ENCODE measurements around the gene ZNF664.

Gene ZNF664

DNA sequence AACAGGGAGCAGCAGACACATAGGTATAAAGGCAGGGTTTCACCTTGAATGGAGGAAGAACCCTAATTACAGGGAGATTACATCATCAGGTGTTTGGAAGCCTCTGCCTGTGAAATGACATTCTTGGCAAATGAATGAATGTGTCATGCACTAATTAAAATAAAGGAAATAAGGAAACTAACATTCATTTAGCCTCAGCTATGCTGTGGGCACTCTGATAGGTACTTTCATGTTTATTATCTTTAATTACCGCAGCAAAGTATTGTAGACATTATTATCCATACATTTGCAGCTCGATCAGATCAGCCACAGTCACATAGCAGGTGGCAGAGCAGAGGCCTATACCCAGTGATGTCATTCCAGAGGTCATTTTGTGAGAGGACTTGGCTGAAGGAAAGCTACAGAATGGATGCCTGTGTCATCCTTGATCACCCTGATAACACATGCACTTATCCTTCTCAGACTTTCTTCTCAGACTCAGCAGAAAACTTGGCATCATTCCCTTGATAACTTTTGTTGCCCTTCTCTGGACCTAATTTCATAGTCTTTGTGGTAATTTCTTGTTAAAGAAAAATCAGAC lies 18.4 kb downstream of the ZNF664 start:
- H3K27me3 ChIP-seq (replicated peaks; ENCODE audit: control insufficient read depth, insufficient read depth, low read length) = no peaks in the 10 kb centered on the region
- TF ChIP-seq, protein P1, sequence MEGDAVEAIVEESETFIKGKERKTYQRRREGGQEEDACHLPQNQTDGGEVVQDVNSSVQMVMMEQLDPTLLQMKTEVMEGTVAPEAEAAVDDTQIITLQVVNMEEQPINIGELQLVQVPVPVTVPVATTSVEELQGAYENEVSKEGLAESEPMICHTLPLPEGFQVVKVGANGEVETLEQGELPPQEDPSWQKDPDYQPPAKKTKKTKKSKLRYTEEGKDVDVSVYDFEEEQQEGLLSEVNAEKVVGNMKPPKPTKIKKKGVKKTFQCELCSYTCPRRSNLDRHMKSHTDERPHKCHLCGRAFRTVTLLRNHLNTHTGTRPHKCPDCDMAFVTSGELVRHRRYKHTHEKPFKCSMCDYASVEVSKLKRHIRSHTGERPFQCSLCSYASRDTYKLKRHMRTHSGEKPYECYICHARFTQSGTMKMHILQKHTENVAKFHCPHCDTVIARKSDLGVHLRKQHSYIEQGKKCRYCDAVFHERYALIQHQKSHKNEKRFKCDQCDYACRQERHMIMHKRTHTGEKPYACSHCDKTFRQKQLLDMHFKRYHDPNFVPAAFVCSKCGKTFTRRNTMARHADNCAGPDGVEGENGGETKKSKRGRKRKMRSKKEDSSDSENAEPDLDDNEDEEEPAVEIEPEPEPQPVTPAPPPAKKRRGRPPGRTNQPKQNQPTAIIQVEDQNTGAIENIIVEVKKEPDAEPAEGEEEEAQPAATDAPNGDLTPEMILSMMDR (IDR thresholded peaks at IDR 0.05; ENCODE audit: insufficient read depth, low read length, poor library complexity, severe bottlenecking) = no peak
- DNase-seq (ENCODE audit: extremely low read depth, insufficient read length) = no peak
- H3K4me3 ChIP-seq (replicated peaks; ENCODE audit: low read depth, low read length) = no peak overlapping the region
- peaks cover 14% of the 10 kb centered on the region for H3K36me3 ChIP-seq (ENCODE audit: control insufficient read depth, insufficient read depth, low read length)

DNA sequence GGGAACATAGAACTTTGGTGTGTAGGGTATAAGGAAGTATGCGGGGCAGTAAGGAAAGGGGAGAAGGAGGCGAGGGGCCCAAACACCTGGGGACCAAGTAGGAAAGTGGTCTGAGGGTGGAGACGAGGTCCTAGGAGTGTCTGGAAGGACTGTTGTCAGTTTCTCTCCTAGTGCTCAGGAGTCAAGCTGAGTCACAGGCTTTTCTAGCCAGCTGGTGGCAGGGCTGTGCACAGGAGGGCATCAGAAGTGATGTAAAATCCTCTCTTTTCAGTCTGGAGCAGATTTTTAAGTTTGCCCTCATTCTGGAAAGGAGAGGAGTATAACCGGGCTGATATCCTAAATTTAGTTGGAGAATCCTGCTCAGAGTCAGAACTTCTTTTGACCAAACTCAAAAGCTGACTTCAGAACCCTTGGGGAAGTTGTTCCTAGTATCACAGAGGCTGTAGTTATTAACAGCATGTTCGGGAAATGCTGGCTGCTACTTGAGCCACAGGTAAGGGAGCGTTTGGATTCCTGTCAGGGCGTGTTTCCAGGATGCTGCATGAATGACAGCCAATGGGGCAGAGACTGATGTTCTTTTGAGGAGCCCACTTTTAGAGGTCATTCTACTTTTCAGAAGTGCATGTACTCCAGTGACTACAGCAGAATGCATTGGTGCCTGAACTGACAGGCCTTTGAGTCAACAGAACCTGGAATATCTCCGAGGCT lies 19.3 kb downstream of the ZNF664 start:
- TF ChIP-seq, protein P1 (IDR thresholded peaks at IDR 0.05; ENCODE audit: insufficient read depth, low read length, poor library complexity, severe bottlenecking) = no peak
- Histone ChIP-seq H3K27me3 (replicated peaks; ENCODE audit: control insufficient read depth, insufficient read depth, low read length) (no peaks in the 10 kb centered on the region), H3K4me3 (replicated peaks; ENCODE audit: low read depth, low read length) (no peak overlapping the region), H3K36me3 (ENCODE audit: control insufficient read depth, insufficient read depth, low read length) (peaks cover 14% of the 10 kb centered on the region)
- DNase-seq (ENCODE audit: extremely low read depth, insufficient read length) = no peak

DNA sequence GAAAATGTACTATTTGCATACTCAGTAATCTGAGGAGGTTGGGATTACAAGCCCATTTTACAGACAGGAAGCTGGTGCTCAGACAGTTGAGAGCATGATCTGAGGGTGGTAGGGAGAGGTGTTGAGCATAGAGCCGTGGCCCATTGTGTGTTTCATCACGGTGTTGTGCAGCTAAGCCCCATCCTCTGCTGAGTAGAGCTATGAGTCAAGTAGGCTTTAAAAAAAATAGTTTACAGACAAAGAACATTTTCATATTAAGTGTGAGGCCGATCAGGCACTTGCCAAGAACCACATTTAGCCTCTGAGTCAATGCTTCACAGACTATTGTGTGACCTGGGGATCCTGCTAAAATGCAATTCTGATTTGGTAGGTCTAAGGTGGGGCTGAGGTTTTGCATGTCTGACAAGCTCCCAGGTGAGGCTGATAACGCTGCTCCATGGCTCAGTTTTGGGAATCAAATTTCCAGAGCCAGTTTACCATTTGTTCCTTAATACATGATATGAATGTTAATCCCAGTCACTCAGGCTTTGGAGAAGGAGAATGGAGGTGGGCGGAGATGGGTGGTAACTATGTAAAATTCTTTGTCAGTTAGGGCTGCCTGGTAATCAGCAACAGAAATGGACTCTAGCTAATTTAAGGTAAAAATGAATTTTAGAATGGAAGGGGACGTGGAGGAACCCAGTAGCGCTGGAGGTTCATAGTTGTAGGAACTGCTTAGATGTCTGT lies 22.2 kb downstream of the ZNF664 start:
- Histone ChIP-seq H3K27me3 (replicated peaks; ENCODE audit: control insufficient read depth, insufficient read depth, low read length) (no peaks in the 10 kb centered on the region), H3K4me3 (replicated peaks; ENCODE audit: low read depth, low read length) (no peak overlapping the region), H3K36me3 (ENCODE audit: control insufficient read depth, insufficient read depth, low read length) (peaks cover 9% of the 10 kb centered on the region)
- DNase-seq (ENCODE audit: extremely low read depth, insufficient read length) = peak; percentile 20
- TF ChIP-seq, protein P1 (IDR thresholded peaks at IDR 0.05; ENCODE audit: insufficient read depth, low read length, poor library complexity, severe bottlenecking) = no peak

DNA sequence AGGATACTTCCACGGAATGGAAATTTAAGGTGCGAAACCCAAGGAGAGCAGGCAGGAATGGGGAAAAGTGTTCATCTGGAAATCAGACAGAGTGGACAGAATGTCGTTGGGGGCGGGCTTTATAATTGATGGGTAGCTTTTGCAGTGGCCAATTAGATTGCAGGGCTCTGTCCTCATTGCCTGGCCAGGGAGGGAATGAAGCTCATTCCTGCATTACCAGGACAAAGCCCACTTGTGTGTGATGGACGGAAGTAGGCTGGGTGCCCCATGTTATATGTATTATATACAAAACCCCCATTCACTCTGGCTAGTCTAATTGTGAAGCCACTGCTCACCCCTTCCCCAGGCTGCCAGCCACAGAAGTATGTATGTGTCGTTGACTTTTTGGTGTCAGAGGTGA lies 23.6 kb downstream of the ZNF664 start:
- H3K27me3 ChIP-seq (replicated peaks; ENCODE audit: control insufficient read depth, insufficient read depth, low read length) = no peaks in the 10 kb centered on the region

DNA sequence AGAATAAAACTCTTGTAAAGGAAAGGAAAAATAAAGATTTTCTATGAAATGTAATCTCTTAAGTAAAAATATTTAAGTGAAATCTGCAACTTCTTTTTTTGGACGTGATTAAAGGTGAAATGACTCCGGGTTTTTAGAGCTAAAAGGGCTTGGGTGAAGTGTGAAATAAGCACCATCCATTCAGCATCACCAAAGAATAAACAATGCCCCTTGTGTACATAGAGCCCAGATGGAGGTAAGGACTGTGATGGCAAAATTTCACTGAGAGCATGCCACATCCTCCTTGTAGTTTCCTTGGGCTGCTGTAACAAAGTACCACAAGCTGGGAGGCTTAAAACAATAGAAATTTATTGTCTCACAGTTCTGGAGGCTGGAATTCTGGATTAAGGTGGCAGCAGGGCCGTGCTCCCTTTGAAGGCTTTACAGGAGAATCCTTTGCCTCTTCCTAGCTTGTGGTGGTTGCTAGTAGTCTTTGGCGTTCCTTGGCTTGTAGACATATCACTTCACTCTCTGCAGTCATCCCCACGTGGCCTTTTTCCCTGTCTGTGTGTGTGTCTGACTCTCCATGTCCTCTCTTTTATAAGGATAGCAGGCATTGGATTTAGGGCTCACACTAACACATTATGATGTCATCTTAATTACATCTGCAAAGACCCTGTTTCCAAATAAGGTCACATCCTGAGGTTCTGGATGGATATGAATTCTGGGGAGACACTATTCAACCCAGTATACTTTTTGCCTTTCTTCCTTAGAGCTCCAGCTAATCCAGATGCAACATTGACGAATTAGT lies 24.2 kb downstream of the ZNF664 start:
- no peak for DNase-seq (ENCODE audit: extremely low read depth, insufficient read length)
- TF ChIP-seq, protein P1 (IDR thresholded peaks at IDR 0.05; ENCODE audit: insufficient read depth, low read length, poor library complexity, severe bottlenecking) = no peak
- Histone ChIP-seq H3K27me3 (replicated peaks; ENCODE audit: control insufficient read depth, insufficient read depth, low read length) (no peaks in the 10 kb centered on the region), H3K4me3 (replicated peaks; ENCODE audit: low read depth, low read length) (no peak overlapping the region), H3K36me3 (ENCODE audit: control insufficient read depth, insufficient read depth, low read length) (peaks cover 7% of the 10 kb centered on the region)

More for the DNA sequence above, 23.6 kb downstream of the ZNF664 start:
- Histone ChIP-seq H3K4me3 (replicated peaks; ENCODE audit: low read depth, low read length) (no peak overlapping the region), H3K36me3 (ENCODE audit: control insufficient read depth, insufficient read depth, low read length) (peaks cover 7% of the 10 kb centered on the region)
- TF ChIP-seq, protein P1 (IDR thresholded peaks at IDR 0.05; ENCODE audit: insufficient read depth, low read length, poor library complexity, severe bottlenecking) = no peak
- DNase-seq (ENCODE audit: extremely low read depth, insufficient read length) = no peak

Data from GM06990 (cell line).